D721Med (cell line): Measurements from ENCODE around the gene CFAP410.

Source experiments
- DNase-seq: peaks from one replicate; pipeline ENCODE4 v3.0.0; 2011; ENCODE audit warnings: low spot score; ENCODE audit not compliant: insufficient read length
- FAIRE-seq: peaks from 2 replicates; lab custom pipeline; 2011; peaks lifted over from hg19 to GRCh38; lab: Jason Lieb, UNC
- CTCF ChIP-seq: IDR thresholded peaks from 2 replicates; pipeline ENCODE4 v1.5.1; 2012; ENCODE audit warnings: mild to moderate bottlenecking, control low read depth; ENCODE audit not compliant: insufficient read depth; ENCODE audit errors: missing control alignments

Gene CFAP410

GRCh38 chr21:44370027-44370735, 31.0 kb upstream of the CFAP410 start:
- FAIRE-seq (no peak), DNase-seq (peak; percentile 67)
- no peak for TF ChIP-seq CTCF

GRCh38 chr21:44368711-44369446, 29.7 kb upstream of the CFAP410 start:
- DNase-seq (no peak), FAIRE-seq (no peak)
- no peak for TF ChIP-seq CTCF

GRCh38 chr21:44366586-44367211, 27.5 kb upstream of the CFAP410 start:
- no peak for TF ChIP-seq CTCF
- FAIRE-seq = no peak
- DNase-seq = no peak

- DNase-seq = no peak
- TF ChIP-seq CTCF = no peak
- FAIRE-seq = no peak
These were observed 26.9 kb upstream of the CFAP410 start for GRCh38 chr21:44365967-44366585.

GRCh38 chr21:44365251-44365966, 26.2 kb upstream of the CFAP410 start:
- FAIRE-seq = no peak
- DNase-seq = no peak
- TF ChIP-seq CTCF = no peak

GRCh38 chr21:44364151-44365053, 25.2 kb upstream of the CFAP410 start:
- FAIRE-seq = no peak
- TF ChIP-seq CTCF = no peak
- no peak for DNase-seq
